HepG2 (cell line): ENCODE data around the gene SRGAP3. TPM values are rescaled to one million over a fixed set of nuclear protein-coding genes. Genes with fewer than 3 reads are reported as not detected.

Source experiments
- ATAC-seq: fragments of 200-7000 bp; cut with Tn5 transposase; 3 replicates; pipeline ENCODE4 v1.9.1; 2020; ENCODE audit warnings: mild to moderate bottlenecking, moderate library complexity
- BruUV-seq: library from RNA; stranded (reverse); fragments of 400-500 nt; replicated peaks from 2 replicates; lab custom pipeline; 2021; lab: Mats Ljungman, UMichigan
- CTCF ChIA-PET: fragments of 300-600 bp; formaldehyde crosslinking; extraction: SDS; loops from one replicate; lab custom pipeline; 2021; ENCODE audit warnings: low total read pairs, inconsistent platforms, low intra/inter-chr PET ratio; lab: Yijun Ruan, JAX
- POLR2A ChIA-PET: fragments of 350-600 bp; sonication (Branson Sonifier 250); formaldehyde crosslinking; loops from one replicate; lab custom pipeline; 2020; ENCODE audit warnings: antibody characterized with exemption, inconsistent platforms; lab: Yijun Ruan, JAX
- DNase-seq: peaks from one replicate; pipeline ENCODE4 v3.0.0-alpha.2; 2015; ENCODE audit warnings: low spot score
- FAIRE-seq: peaks from 3 replicates; lab custom pipeline; 2011; peaks lifted over from hg19 to GRCh38; lab: Jason Lieb, UNC
- H2AFZ ChIP-seq: one replicate; pipeline ENCODE4 v1.6.1; 2011; ENCODE audit warnings: low read length, inconsistent platforms
- H3K27ac ChIP-seq: fragments of 300-600 bp; 3 replicates; pipeline ENCODE4 v1.8.0; 2011; ENCODE audit warnings: mixed run types, mild to moderate bottlenecking, mixed read lengths, low read length, inconsistent platforms; ENCODE audit not compliant: insufficient read depth; ENCODE audit errors: extremely low read length
- H3K27me3 ChIP-seq, 2 experiments: fragments of 200-600 bp in 1 of 2; 2 replicates in 1 of 2; 3 replicates in 1 of 2; pipeline versions ENCODE4 v1.6.0 to v1.8.0; 2011; ENCODE audit warnings: low read length in 2 of 2, mild to moderate bottlenecking in 2 of 2, moderate library complexity in 2 of 2, inconsistent platforms in 1 of 2; ENCODE audit not compliant: insufficient read depth in 2 of 2, control insufficient read depth in 1 of 2
- H3K36me3 ChIP-seq, 2 experiments: fragments of 200-600 bp in 1 of 2; replicated peaks in 1 of 2; 2 replicates in 1 of 2; 3 replicates in 1 of 2; pipeline versions ENCODE4 v1.5.1 to v1.8.0; 2011; ENCODE audit warnings: low read length in 2 of 2, inconsistent platforms in 1 of 2; ENCODE audit not compliant: insufficient read depth in 2 of 2, control insufficient read depth in 1 of 2
- H3K4me1 ChIP-seq: 2 replicates; pipeline ENCODE4 v1.5.1; 2012; ENCODE audit warnings: low read length, inconsistent platforms; ENCODE audit not compliant: insufficient read depth
- H3K4me2 ChIP-seq: 2 replicates; pipeline ENCODE4 v1.6.0; 2011; ENCODE audit warnings: low read depth, low read length, inconsistent platforms
- H3K4me3 ChIP-seq, 3 experiments: fragments of 200-600 bp in 1 of 3; sonication (generic), shearing (Covaris generic) in 1 of 3; replicated peaks in 1 of 3; 2 replicates each; pipeline ENCODE4 v1.5.1; 2011 to 2016; ENCODE audit warnings: low read length in 3 of 3, inconsistent platforms in 2 of 3, low read depth in 2 of 3, mild to moderate bottlenecking in 2 of 3, control low read depth in 1 of 3, mixed read lengths in 1 of 3; ENCODE audit not compliant: insufficient read depth in 1 of 3
- H3K79me2 ChIP-seq: one replicate; pipeline ENCODE4 v1.6.1; 2011; ENCODE audit warnings: low read length, inconsistent platforms; ENCODE audit not compliant: insufficient read depth
- H3K9ac ChIP-seq: 2 replicates; pipeline ENCODE4 v1.6.0; 2011; ENCODE audit warnings: mild to moderate bottlenecking, low read depth, low read length, inconsistent platforms; ENCODE audit not compliant: insufficient read depth
- H3K9me3 ChIP-seq: 2 replicates; pipeline ENCODE4 v1.5.1; 2012; ENCODE audit warnings: mild to moderate bottlenecking, low read length
- H4K20me1 ChIP-seq: 2 replicates; pipeline ENCODE4 v1.6.0; 2011; ENCODE audit warnings: inconsistent platforms, mild to moderate bottlenecking, low read length, moderate library complexity; ENCODE audit not compliant: insufficient read depth
- FOXK2 ChIP-seq: fragments of 450-650 bp; IDR thresholded peaks from 2 replicates; pipeline ENCODE4 v1.6.1; 2016
- GABPB1 ChIP-seq: IDR thresholded peaks from 2 replicates; pipeline ENCODE4 v1.6.1; 2016; ENCODE audit warnings: mild to moderate bottlenecking, missing genetic modification reagents, moderate library complexity, missing compliant biosample characterization
- HDAC1 ChIP-seq: sonication (generic); formaldehyde crosslinking; IDR thresholded peaks from 2 replicates; pipeline ENCODE4 v1.5.1; 2020; ENCODE audit warnings: mild to moderate bottlenecking, missing genetic modification reagents
- KDM6A ChIP-seq: IDR thresholded peaks from 2 replicates; pipeline ENCODE4 v1.6.1; 2016; ENCODE audit warnings: low read depth
- LCORL ChIP-seq, 2 experiments: fragments of 450-650 bp in 1 of 2; sonication (generic) in 1 of 2; formaldehyde crosslinking in 1 of 2; IDR thresholded peaks; 2 replicates each; pipeline versions ENCODE4 v1.5.0 to v1.6.1; 2017 to 2020; ENCODE audit warnings: antibody characterized with exemption in 1 of 2, missing genetic modification reagents in 1 of 2
- PAF1 ChIP-seq: IDR thresholded peaks from 2 replicates; pipeline ENCODE4 v1.6.1; 2016; ENCODE audit warnings: missing genetic modification reagents, missing compliant biosample characterization
- SMC3 ChIP-seq: IDR thresholded peaks from 2 replicates; pipeline ENCODE4 v1.6.1; 2011; ENCODE audit warnings: low read length, improper control_type of control experiment
- TBL1XR1 ChIP-seq: fragments of 150-350 bp; IDR thresholded peaks from 2 replicates; pipeline ENCODE4 v1.6.1; 2014; ENCODE audit warnings: borderline replicate concordance, low read length; ENCODE audit not compliant: partially characterized antibody
- ZFP90 ChIP-seq: sonication (generic); formaldehyde crosslinking; IDR thresholded peaks from 2 replicates; pipeline ENCODE4 v1.8.0; 2022; ENCODE audit warnings: missing genetic modification reagents, mild to moderate bottlenecking, inconsistent platforms, borderline replicate concordance
- ZMYM4 ChIP-seq: sonication (generic); formaldehyde crosslinking; IDR thresholded peaks from 2 replicates; pipeline ENCODE4 v1.8.1; 2023; ENCODE audit warnings: mild to moderate bottlenecking, missing genetic modification reagents
- ZNF101 ChIP-seq: sonication (generic); formaldehyde crosslinking; IDR thresholded peaks from 2 replicates; pipeline ENCODE4 v1.4.0; 2020; ENCODE audit warnings: mild to moderate bottlenecking, low read depth, missing genetic modification reagents, borderline replicate concordance
- ZNF251 ChIP-seq: sonication (generic); formaldehyde crosslinking; IDR thresholded peaks from 2 replicates; pipeline ENCODE4 v1.9.0; 2021; ENCODE audit warnings: mild to moderate bottlenecking, missing genetic modification reagents
- ZNF607 ChIP-seq: sonication (generic); formaldehyde crosslinking; IDR thresholded peaks from 2 replicates; pipeline ENCODE4 v1.5.1; 2020; ENCODE audit warnings: missing genetic modification reagents, mild to moderate bottlenecking, borderline replicate concordance
- WGBS: methylation state at CpG from one replicate; pipeline ENCODE4 v1.1.6; 2017; ENCODE audit warnings: low lambda C conversion rate; 5-methylcytosine and 5-hydroxymethylcytosine counted together
- in situ Hi-C: cut with HindIII; loops from 2 replicates; pipeline ENCODE4 v1.10.0; 2017; ENCODE audit warnings: low pct_unique_long_range_greater_than_20kb; ENCODE audit not compliant: extremely low pct_ligation_motif_present
- intact Hi-C: fragments of 100-400 bp; cut with micrococcal nuclease; formaldehyde crosslinking; loops from one replicate; pipeline ENCODE4 v1.10.0; 2022; ENCODE audit not compliant: unreplicated experiment
- polyA plus RNA-seq, 8 experiments: library from polyadenylated mRNA; depleted of rRNA in 3 of 8; stranded (reverse) in 7 of 8; unstranded in 1 of 8; fragments of >200 nt; fragmentation: Illumina TruSeq in 4 of 8; extraction: Trizol in 4 of 8; gene quantifications; 2 replicates each; pipeline versions ENCODE4 v1.2.1 to v1.2.3, GENCODE V29; 2011 to 2016; ENCODE audit warnings: low read depth in 4 of 8, missing spikeins in 1 of 8, mixed read lengths in 1 of 8; ENCODE audit not compliant: insufficient read depth in 1 of 8
- total RNA-seq, 5 experiments: library from RNA; depleted of rRNA; stranded (reverse); fragments of >200 nt; fragmentation: Illumina TruSeq; extraction: Trizol; gene quantifications; 2 replicates each; pipeline ENCODE4 v1.2.3, GENCODE V29; 2016; ENCODE audit warnings: low read depth in 1 of 5
- TF ChIP-seq, protein P1 (sequence below): sonication (generic); formaldehyde crosslinking; conservative IDR thresholded peaks from 2 replicates; pipeline ENCODE4 v1.5.0; 2020; ENCODE audit warnings: missing genetic modification reagents
- TF ChIP-seq, protein P2 (sequence below): sonication (generic); formaldehyde crosslinking; IDR thresholded peaks from 2 replicates; pipeline ENCODE4 v1.5.1; 2020; ENCODE audit warnings: missing genetic modification reagents, mild to moderate bottlenecking, borderline replicate concordance
- TF ChIP-seq, protein P3 (sequence below): sonication (generic); formaldehyde crosslinking; IDR thresholded peaks from 2 replicates; pipeline ENCODE4 v1.5.1; 2020; ENCODE audit warnings: mild to moderate bottlenecking, missing genetic modification reagents, moderate library complexity

Gene SRGAP3
- total and polyA plus RNA-seq, 2 of the 13 experiments (the other 11 are each of a cell fraction or from before 2014, with no cell fraction given): 1.2 to 1.4 TPM

DNA sequence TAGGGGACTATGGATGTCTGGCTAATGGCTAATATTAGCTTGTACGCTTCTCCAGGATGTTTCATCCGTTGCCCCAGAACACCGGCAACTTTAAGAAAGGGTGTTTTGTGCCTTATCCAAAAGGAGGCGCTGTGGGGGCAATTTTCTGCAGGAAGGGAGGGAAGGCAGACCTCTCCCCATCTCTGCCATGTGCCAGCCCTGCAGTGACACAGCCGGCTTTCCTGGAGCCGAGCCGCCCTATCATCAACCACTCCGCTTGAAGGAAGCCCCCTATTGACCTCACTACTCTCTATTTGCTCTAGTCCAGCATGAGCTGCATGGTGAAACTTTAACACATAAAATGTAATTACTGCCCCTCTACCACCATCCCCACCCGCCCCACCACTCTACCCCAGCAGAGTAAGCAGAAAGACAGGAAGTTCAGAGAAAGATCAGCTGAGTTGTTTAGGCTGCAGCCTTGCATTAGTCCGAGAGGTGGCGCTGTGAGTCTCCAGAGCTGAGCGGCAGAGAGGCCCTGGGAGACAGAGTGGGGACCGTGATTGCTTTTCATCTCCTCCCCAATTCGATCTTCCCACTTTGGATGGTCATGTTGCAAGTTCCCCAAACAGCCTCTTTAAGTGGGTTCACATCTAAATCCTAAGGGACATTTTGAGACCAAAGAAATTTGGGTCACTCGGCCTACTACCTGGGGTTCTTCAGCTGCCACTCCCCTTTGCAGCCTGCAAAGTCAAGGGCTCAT lies 261.6 kb downstream of the SRGAP3 start (continued):
- TF ChIP-seq, protein P1, sequence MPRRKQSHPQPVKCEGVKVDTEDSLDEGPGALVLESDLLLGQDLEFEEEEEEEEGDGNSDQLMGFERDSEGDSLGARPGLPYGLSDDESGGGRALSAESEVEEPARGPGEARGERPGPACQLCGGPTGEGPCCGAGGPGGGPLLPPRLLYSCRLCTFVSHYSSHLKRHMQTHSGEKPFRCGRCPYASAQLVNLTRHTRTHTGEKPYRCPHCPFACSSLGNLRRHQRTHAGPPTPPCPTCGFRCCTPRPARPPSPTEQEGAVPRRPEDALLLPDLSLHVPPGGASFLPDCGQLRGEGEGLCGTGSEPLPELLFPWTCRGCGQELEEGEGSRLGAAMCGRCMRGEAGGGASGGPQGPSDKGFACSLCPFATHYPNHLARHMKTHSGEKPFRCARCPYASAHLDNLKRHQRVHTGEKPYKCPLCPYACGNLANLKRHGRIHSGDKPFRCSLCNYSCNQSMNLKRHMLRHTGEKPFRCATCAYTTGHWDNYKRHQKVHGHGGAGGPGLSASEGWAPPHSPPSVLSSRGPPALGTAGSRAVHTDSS (CRISPR knock-in tag): no peak
- TF ChIP-seq ZNF251 (CRISPR knock-in tag) (no peak), ZMYM4 (CRISPR knock-in tag) (no peak), SMC3 (peak; percentile 61), TBL1XR1 (no peak), LCORL (IDR thresholded peaks at IDR 0.05) (no peak), LCORL (CRISPR knock-in tag; IDR thresholded peaks at IDR 0.05) (no peak), KDM6A (CRISPR knock-in tag) (no peak)

DNA sequence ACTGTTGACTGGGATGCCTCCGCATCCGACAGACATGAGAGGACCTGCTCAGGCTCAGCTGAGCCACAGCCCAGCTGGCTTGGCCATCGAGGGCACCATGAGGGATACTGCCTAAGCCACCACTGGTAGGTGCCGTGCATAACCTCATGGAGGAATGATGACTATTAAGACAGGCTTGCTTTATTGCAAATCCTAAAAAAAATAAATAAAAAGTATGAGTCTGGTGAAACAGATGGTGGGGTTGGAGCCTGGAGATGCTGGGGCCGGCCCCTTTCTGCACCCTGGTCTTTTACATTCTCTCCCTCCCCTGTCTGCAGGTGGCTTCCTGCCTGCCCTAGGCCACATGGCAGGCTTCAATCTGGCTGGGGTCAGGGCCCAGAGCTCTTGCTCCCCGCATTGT lies 262.2 kb downstream of the SRGAP3 start:
- DNase-seq (no peak), ATAC-seq (no peak), FAIRE-seq (no peak)
- Histone ChIP-seq H3K27ac (no peak overlapping the region), H4K20me1 (no peaks in the 10 kb centered on the region), H3K4me2 (no peak overlapping the region), H3K9ac (no peak overlapping the region), H3K4me1 (peaks cover 24% of the 10 kb centered on the region), H3K9me3 (no peaks in the 10 kb centered on the region), H2AFZ (no peak overlapping the region), H3K4me3 (no peak overlapping the region), H3K27me3 (peaks cover 0 to 3% of the 10 kb centered on the region in 2 experiments; a peak in 2 of 5 replicates), H3K36me3 (no peaks in the 10 kb centered on the region), H3K79me2 (no peaks in the 10 kb centered on the region)
- WGBS: 61% methylated on average over 6 of the region's 6 CpGs
- intact Hi-C loops (loop anchor here (5.0 kb wide), 1 partner anchor 315 kb away; no protein-coding TSS in a partner anchor), in situ Hi-C loops (no loop called here)
- BruUV-seq: no TSS peak
- POLR2A ChIA-PET: no interaction called here
- CTCF ChIA-PET: interaction anchor here (1.5 to 1.7 kb wide), 2 partner anchors 80 to 315 kb away, joined by 6 to 10 read pairs; no protein-coding TSS in a partner anchor
- TF ChIP-seq, protein P2, sequence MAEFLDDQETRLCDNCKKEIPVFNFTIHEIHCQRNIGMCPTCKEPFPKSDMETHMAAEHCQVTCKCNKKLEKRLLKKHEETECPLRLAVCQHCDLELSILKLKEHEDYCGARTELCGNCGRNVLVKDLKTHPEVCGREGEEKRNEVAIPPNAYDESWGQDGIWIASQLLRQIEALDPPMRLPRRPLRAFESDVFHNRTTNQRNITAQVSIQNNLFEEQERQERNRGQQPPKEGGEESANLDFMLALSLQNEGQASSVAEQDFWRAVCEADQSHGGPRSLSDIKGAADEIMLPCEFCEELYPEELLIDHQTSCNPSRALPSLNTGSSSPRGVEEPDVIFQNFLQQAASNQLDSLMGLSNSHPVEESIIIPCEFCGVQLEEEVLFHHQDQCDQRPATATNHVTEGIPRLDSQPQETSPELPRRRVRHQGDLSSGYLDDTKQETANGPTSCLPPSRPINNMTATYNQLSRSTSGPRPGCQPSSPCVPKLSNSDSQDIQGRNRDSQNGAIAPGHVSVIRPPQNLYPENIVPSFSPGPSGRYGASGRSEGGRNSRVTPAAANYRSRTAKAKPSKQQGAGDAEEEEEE (CRISPR knock-in tag): no peak
- TF ChIP-seq ZNF101 (no peak), GABPB1 (CRISPR knock-in tag) (no peak), FOXK2 (no peak), HDAC1 (no peak), PAF1 (no peak), ZFP90 (CRISPR knock-in tag) (no peak), ZNF607 (CRISPR knock-in tag) (no peak)
- TF ChIP-seq, protein P3, sequence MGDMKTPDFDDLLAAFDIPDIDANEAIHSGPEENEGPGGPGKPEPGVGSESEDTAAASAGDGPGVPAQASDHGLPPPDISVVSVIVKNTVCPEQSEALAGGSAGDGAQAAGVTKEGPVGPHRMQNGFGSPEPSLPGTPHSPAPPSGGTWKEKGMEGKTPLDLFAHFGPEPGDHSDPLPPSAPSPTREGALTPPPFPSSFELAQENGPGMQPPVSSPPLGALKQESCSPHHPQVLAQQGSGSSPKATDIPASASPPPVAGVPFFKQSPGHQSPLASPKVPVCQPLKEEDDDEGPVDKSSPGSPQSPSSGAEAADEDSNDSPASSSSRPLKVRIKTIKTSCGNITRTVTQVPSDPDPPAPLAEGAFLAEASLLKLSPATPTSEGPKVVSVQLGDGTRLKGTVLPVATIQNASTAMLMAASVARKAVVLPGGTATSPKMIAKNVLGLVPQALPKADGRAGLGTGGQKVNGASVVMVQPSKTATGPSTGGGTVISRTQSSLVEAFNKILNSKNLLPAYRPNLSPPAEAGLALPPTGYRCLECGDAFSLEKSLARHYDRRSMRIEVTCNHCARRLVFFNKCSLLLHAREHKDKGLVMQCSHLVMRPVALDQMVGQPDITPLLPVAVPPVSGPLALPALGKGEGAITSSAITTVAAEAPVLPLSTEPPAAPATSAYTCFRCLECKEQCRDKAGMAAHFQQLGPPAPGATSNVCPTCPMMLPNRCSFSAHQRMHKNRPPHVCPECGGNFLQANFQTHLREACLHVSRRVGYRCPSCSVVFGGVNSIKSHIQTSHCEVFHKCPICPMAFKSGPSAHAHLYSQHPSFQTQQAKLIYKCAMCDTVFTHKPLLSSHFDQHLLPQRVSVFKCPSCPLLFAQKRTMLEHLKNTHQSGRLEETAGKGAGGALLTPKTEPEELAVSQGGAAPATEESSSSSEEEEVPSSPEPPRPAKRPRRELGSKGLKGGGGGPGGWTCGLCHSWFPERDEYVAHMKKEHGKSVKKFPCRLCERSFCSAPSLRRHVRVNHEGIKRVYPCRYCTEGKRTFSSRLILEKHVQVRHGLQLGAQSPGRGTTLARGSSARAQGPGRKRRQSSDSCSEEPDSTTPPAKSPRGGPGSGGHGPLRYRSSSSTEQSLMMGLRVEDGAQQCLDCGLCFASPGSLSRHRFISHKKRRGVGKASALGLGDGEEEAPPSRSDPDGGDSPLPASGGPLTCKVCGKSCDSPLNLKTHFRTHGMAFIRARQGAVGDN (CRISPR knock-in tag): no peak
